KOPT-K1 (cell line): ENCODE results near the gene ACADM.
"Not testable (repeated sequence)": the region's sequence is repeated elsewhere in the genome, so short reads cannot be mapped to it uniquely, and the experiment has no call there.

Experiments
- H3K27ac ChIP-seq: fragments of 200-600 bp; sonication (generic); 2 replicates; pipeline ENCODE4 v1.5.1; 2016; ENCODE audit warnings: antibody characterized with exemption, mild to moderate bottlenecking, low read depth, low read length; ENCODE audit not compliant: poor library complexity, severe bottlenecking
- H3K36me3 ChIP-seq: fragments of 200-600 bp; sonication (generic); 2 replicates; pipeline ENCODE4 v1.5.1; 2017; ENCODE audit warnings: antibody characterized with exemption, mild to moderate bottlenecking, low read length, moderate library complexity; ENCODE audit not compliant: insufficient read depth
- H3K9me3 ChIP-seq: fragments of 200-600 bp; sonication (generic); 2 replicates; pipeline ENCODE4 v1.5.1; 2017; ENCODE audit warnings: antibody characterized with exemption, low read length, mild to moderate bottlenecking; ENCODE audit not compliant: insufficient read depth, poor library complexity, severe bottlenecking

The ACADM gene

DNA sequence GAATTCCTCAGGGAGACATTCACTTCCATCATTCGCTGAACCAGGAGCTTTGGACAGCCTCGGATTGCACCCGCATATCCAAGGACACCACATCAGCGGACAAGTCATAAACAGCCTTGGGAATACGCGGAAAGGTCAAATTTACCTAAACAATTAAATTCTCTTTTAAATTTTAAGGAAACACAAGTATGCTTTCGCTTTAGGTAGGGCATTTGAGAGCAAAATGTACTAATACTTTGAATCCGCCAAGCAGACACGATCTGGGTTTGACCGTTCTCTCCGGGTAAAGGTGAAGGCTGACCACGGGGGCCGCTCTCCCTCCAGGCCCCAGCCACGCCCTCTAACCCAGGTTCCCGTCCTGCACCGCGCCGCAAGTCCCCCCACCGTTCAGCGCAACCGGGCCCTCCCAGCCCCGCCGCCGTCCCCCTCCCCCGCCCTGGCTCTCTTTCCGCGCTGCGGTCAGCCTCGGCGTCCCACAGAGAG lies 479 bp upstream of the ACADM start:
- peak overlapping the region; percentile 96 for H3K27ac ChIP-seq
- H3K9me3 ChIP-seq, result no peaks in the 10 kb centered on the region

DNA sequence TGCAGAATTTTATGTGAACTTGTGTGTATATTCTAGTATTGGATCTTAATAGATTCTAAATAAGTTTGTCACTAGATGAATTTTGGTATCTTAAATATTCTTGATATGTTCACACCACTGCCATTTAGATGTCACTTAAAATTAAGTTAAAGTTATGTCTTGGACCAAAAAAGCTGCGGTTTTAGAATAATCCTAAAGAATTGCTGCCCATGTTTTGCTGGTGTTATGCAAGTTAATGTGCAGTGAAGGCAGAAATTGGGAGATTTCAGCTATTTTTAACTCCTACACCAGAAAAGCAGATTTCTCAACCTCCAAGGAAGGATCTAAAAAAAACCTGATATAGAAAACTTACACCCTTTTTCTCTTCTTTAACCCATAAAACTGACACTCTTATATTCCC lies 757 bp downstream of the ACADM start:
- Histone ChIP-seq H3K27ac (peak overlapping the region; percentile 96), H3K9me3 (no peaks in the 10 kb centered on the region), H3K36me3 (peaks cover 17% of the 10 kb centered on the region)

More for the DNA sequence above, 479 bp upstream of the ACADM start:
- peaks cover 6% of the 10 kb centered on the region; the same call in 1 of the 2 replicates for H3K36me3 ChIP-seq

DNA sequence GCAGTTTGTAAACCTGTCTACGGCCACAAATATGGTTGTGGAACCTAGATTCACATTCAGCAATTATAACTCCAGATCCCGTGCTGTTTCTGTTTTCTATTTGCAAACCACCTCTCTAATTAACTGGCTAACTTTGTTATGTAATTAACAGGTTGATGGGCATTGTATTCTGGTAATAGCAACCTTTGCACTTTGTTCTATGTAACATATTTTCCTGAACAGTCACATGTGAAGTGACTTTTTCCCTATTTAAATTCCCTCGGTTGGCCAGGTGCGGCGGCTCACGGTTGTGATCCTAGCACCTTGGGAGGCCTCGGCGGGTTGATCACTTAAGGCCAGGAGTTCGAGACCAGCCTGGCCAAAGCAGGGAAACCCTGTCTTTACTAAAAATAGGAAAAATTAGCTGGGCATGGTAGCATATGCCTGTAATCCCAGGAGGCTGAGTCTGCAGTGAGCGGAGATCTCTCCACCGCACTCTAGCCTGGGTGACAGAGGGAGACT lies 1.4 kb downstream of the ACADM start:
- Histone ChIP-seq H3K36me3 (peaks cover 22% of the 10 kb centered on the region), H3K9me3 (no peaks in the 10 kb centered on the region), H3K27ac (peak overlapping the region; percentile 96)

DNA sequence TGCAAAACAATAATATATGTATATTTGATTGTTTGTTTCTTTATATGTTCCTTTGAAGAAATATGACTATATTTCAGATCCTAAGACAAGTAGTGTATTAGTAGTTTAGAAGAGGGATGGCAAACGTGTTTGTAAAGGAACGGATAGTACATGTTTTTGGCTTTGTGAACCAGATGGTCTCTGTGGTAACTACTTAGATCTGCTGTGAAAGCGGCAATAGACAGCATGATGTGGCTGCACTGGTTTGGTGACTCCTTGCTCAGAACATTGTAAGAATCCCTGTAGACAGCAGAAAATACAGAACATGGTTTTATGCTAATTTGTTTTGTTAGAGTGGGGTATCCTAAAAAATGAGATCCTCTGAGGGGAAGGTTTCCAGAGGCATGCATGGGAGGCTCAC lies 3.1 kb downstream of the ACADM start:
- Histone ChIP-seq H3K36me3 (peaks cover 35% of the 10 kb centered on the region), H3K9me3 (no peaks in the 10 kb centered on the region), H3K27ac (no peak overlapping the region)

DNA sequence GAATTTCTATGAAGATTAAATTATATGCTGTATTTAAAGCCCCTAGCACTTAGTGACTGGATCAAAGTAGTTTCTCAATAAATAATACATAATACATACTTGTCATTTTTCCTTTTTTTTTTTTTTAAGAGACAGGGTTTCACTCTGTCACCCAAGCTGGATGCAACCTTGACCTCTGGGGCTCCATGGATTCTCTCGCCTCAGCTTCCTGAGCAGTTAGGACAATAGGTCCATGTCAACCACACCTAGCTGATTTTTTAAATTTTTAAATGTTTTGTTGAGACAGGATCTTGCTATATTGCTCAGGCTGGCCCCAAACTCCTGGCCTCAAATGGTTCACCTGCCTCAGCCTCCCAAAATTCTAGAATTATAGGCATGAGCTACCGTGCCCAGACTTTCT lies 5.9 kb downstream of the ACADM start:
- no peaks in the 10 kb centered on the region for H3K9me3 ChIP-seq
- H3K36me3 ChIP-seq, result peaks cover 64% of the 10 kb centered on the region
- no peak overlapping the region for H3K27ac ChIP-seq

DNA sequence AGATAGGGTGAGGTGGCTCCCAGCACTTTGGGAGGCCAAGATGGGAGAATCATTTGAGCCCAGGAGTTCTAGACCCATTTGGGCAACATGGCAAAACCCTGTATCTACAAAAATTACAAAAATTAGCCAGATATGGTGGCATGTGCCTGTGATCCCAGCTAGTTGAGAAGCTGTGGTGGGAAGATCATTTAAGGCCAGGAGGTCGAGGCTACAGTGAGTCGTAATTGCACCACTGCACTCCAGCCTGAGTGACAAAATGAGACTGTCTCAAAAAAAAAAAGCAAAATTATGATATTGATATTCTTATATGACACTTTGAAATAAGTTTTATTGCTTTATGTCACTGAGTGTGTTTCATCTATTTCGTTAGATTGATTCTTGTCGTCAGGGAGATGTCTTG lies 7.4 kb downstream of the ACADM start:
- Histone ChIP-seq H3K9me3 (no peaks in the 10 kb centered on the region), H3K36me3 (peaks cover 78% of the 10 kb centered on the region), H3K27ac (no peak overlapping the region)

DNA sequence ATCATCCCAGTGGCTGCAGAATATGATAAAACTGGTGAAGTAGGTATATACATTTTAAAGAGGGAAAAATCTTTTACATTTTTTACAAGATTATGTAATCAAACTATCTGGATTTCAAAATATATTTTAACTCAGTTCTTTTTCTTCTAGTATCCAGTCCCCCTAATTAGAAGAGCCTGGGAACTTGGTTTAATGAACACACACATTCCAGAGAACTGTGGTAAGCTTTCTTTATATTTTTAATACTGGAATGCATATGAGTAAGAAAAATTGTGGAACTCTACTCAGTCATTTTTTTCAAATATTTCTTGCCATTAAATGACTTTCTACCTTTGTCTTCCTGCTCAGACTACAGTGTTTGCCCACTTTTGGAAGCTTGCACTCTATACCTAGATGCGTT lies 8.2 kb downstream of the ACADM start:
- H3K36me3 ChIP-seq, result peaks cover 82% of the 10 kb centered on the region

DNA sequence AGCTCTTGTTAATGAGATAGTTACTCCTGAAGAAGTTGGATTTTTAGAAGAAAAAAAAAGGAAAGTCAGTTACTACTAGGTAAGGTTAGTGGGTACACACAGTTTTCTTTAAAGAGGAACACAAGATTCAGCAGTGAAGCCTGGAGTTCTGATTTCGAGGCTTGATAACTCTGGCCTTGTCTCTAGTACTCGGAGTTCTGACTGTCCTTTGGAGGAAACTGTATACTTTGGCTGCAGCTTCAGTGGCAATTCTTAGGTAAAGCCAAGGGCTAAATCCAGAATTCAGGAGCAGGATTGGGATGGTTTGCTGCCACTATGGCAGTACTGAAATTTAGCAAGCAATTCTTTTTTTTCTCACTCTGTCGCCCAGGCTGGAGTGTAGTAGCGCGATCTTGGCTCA lies 9.2 kb downstream of the ACADM start:
- H3K27ac ChIP-seq, result no peak overlapping the region
- peaks cover 86% of the 10 kb centered on the region for H3K36me3 ChIP-seq
- no peaks in the 10 kb centered on the region for H3K9me3 ChIP-seq

More for the DNA sequence above, 8.2 kb downstream of the ACADM start:
- Histone ChIP-seq H3K9me3 (no peaks in the 10 kb centered on the region), H3K27ac (no peak overlapping the region)

DNA sequence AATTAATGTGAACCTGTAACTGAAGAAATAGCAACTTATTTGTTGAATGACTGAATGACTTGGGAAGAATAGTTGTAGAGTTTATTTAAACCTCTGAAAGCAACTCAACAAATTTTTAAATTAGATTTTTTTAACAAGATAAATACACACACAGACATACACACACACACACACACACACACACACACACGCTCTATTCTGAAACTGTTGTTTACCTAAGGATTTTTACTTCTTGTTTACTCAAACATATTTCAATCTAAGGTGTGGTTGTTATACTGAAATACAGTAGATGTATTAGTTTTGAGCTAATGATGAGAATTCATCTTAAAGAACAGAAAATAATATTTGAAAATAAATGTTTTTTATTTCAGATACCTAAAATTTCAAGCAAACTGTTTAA lies 11.5 kb downstream of the ACADM start:
- no peaks in the 10 kb centered on the region for H3K9me3 ChIP-seq
- no peak overlapping the region for H3K27ac ChIP-seq
- peaks cover 92% of the 10 kb centered on the region for H3K36me3 ChIP-seq

DNA sequence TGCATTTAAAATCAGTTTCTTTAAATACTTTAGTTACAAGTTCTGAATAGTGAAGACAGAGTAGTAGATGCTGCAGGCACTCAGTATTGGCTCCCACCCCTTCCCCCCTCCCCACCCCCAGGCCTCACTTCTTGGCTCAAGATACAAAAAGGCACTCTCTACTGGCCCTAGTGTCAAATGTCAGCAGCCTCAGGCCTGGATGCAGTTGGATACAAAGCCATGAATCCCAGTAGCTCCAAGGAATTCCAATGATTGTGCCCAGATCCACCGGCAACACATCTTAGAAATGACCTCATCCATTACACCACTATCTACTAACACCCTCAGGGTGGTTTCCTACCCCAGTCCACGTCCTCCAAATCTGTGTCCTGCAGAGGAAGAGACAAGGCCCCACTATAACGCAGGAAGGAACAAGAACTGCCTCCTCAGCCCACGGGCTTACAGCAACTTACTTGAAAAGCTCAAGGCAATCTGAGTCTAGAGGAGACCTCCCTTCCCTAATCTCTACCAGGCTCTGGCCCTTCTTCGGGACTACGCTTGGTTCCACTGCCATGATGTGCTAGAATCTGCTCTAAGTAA lies 17.6 kb downstream of the ACADM start:
- Histone ChIP-seq H3K27ac (no peak overlapping the region), H3K9me3 (no peaks in the 10 kb centered on the region), H3K36me3 (peaks cover 81% of the 10 kb centered on the region)

DNA sequence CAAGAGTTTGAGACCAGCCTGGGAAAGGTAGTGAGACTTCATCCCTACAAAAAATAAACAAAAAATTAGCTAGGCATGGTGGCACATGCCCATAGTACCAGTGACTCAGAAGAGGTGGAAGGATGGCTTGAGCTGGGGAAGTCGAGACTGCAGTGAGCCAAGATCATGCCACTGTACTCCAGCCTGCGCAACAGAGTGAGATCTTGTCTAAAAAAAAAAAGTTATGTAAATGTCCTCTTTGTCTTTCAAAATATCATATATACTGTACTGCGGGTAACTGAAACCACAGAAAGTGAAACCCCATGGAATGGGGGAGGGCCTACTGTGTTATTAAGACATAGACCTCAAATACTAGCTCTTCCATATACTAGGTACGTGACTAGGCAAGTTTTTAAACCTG lies 20.8 kb downstream of the ACADM start:
- Histone ChIP-seq H3K27ac (peak overlapping the region; percentile 51), H3K9me3 (no peaks in the 10 kb centered on the region), H3K36me3 (peaks cover 83% of the 10 kb centered on the region)

DNA sequence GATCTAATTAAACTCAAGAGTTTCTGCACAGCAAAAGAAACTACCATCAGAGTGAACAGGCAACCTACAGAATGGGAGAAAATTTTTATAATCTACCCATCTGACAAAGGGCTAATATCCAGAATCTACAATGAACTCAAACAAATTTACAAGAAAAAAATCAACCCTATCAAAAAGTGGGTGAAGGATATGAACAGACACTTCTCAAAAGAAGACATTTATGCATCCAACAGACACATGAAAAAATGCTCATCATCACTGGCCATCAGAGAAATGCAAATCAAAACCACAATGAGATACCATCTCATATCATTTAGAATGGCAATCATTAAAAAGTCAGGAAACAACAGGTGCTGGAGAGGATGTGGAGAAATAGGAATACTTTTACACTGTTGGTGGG lies 32.7 kb downstream of the ACADM start:
- peaks cover 33% of the 10 kb centered on the region for H3K9me3 ChIP-seq
- H3K27ac ChIP-seq, result not testable (repeated sequence)
- H3K36me3 ChIP-seq, result peaks cover 72% of the 10 kb centered on the region

DNA sequence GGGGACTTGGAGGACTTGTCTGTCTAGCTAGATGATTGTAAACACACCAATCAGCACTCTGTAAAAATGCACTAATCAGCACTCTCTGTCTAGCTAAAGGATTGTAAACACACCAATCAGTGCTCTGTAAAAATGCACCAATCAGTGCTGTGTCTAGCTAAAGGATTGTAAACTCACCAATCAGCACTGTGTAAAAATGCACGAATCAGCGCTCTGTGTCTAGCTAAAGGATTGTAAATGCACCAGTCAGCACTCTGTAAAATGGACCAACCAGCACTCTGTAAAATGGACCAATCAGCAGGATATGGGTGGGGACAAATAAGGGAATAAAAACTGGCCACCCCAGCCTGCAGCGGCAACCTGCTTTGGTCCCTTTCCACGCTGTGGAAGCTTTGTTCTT lies 34.0 kb downstream of the ACADM start:
- Histone ChIP-seq H3K9me3 (peaks cover 33% of the 10 kb centered on the region), H3K36me3 (peaks cover 72% of the 10 kb centered on the region)

DNA sequence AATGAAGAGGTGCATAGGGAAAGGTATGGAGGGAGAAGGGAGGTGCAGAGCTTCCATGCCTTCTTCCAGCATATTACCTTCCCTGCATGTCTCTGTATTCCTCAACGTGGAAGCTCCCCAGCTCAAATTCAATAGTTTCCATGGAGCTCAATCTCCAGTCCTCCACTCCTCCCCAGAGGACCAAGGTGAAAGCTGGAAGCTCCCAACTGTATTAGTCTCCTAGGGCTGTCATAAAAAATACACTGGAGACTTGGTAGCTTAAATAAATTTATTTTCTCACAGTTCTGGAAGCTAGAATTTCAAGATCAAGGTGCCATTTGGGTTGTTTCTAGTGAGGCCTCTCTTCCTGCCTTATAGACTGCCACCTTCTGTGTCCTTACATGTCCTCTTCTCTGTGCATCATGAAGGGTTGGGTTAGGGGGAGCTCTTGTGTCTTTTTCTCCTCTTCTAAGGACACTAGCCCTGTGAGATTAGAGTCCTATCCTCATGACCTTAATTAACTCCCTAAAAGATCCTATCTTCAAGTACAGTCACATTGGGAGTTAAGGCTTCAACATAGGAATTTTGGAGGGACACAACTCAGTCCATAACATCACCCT lies 39.6 kb downstream of the ACADM start:
- peaks cover 36% of the 10 kb centered on the region for H3K36me3 ChIP-seq
- H3K27ac ChIP-seq, result no peak overlapping the region
- H3K9me3 ChIP-seq, result no peaks in the 10 kb centered on the region

More for the DNA sequence above, 34.0 kb downstream of the ACADM start:
- H3K27ac ChIP-seq, result not testable (repeated sequence)

DNA sequence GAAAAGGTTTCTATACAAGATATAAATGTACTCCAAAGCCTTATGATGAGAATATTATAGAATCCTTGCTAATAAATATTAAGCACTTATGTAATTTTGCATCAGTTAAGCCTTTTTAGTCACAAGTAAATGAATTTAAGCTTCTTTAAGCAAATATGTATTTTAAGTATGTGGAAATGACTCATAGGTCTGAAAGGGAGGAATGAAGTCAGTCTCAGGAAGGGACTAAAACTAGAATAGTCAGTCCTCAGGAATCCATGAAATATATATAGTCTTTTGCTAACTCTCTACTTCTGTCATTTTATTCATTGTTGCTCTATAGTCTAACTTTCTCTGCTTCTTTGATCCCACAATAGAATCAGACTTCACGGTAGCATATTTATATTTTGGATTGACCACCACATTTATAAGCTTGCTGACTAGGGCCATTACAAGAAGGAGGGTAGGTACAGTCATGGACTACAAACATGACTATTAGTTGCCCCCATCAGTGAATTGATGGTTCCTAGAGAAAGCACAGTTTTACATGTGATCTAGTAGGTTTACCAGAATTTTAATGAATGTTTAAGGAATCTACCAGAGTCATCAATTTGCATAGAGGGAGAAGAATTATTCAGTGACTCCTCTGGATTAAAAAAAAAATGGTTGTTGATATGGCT lies 41.3 kb downstream of the ACADM start:
- no peaks in the 10 kb centered on the region for H3K9me3 ChIP-seq
- no peak overlapping the region for H3K27ac ChIP-seq
- H3K36me3 ChIP-seq, result peaks cover 35% of the 10 kb centered on the region
